NCI-H1092 treated with DMSO at 0.1 percent for 48 hours (cell line): ENCODE results near the gene PGAM1.
"Not testable (repeated sequence)": the region's sequence is repeated elsewhere in the genome, so short reads cannot be mapped to it uniquely, and the experiment has no call there.

Experiments
- DNase-seq: peaks from one replicate; lab custom pipeline; 2025; lab: John Stamatoyannopoulos, UW

Gene PGAM1

DNA sequence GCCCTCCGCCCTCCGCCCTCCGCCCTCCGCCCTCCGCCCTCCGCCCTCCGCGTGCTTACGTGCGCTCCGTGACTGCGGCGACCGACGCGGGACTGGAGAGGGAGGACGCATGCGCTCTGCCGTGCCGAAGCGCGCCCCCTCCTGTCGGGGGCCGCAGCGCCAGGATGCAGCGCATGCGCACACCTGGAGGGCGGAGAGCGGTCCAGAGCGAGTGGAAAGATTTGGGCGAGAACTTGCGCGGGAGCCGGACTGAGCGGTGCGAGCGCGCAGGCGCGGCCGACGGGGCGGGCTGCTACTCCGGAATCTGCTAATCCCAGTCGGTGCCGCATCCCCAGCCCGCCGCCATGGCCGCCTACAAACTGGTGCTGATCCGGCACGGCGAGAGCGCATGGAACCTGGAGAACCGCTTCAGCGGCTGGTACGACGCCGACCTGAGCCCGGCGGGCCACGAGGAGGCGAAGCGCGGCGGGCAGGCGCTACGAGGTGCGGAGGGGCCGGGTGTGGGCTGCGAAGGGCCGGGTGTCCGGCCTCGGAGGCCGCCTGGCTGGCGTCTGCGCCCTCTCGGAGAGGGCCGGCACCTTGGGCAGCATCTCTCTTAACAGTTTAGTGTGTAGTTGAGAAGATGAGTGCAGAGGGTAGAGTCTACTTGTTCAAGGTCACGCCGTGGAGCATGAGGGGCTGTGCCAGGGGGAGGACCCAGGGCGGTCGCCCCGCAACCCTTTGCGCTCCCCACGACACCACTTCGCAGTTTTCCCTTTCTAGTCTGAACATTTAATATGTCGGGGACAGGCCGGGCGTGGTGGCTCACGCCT lies at the start of gene PGAM1:
TSS of gene PGAM1 (plus strand) at position 228 of the 812 bp plus-strand sequence. CDS start at position 345, 117 bp downstream.
- peak; percentile 91 for DNase-seq

DNA sequence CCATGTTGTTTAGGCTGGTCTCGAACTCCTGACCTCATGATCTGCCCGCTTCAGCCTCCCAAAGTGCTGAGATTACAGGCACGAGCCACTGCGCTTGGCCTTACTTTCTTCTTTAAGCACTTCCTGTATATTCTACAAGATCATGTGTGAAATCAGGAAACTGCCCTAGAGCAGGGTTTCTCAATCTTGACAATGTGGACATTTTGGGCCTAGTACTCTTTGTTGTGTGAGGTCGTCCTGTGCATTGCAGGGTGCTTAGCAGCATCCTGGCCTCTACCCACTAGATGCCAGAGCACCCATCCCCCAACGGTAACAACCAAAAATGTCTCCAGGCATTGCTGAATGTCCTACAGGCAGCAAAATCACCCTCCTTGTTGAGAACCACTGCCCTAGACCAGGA lies 49.6 kb upstream of the PGAM1 start:
- no peak for DNase-seq

DNA sequence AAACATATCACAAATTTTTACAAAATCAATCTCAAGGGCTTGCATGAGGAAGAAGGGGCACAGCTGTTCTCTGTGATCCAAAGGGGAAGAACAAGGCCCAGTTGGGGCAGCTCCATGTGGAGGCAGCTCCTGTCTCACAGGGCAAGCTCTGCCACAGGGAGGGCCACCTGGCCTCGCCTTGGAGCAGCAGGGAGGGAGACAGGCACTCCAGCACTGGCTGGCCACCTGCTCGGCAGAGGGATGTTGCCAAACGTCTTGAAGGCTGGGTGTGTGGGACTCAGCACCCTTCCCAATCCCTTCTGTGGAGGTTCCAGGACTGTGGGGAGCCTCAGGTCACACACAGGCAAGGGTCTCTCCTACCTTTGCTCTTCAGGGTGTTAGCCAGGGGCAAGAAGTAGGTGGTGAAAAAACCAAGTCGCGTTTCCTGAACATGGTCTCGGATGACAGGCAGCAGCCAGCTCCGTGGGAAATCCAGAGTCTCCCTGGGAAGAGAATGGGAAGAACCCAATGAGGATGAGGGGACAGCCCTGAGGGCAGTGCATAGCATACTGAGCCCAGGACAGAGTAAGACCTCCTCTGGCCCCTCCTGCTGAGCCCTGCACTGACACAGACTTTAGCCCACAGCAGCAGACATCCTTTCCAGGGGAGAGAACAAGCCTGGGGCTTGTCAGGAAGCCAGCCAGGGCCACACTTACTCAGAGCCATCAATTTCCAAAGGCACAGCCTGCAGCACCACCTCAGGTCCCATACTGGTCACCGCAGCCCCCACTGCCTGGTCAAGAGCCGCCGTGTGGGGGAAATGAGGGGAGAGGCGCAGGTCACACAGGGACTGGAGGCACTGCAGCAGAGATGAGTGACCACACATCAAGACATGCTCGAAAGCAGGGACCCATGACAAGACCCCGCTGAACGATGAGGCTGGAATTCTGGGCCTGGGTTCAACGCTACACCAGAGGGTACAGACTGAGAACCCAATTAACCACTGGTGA lies 46.8 kb upstream of the PGAM1 start:
- no peak for DNase-seq

DNA sequence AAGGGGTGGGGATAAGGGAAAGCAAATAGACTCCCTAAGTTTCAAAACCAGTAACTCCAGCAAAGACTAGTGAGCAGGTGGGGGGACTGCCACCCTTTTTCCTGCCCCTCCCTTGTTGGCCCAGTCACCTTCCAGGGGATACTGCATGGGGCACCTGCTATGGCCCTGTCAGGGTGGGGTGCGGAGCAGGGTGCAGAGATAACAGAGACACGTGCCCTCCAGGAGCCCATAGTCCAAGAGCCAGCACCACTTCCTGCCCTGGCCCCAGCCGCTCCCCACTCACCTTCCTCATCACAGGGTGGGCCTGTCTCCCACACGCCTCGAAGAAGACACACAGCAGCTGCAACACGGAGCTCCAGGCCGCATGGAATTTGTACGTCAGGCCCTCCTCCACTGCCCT lies 45.5 kb upstream of the PGAM1 start:
- DNase-seq: no peak

DNA sequence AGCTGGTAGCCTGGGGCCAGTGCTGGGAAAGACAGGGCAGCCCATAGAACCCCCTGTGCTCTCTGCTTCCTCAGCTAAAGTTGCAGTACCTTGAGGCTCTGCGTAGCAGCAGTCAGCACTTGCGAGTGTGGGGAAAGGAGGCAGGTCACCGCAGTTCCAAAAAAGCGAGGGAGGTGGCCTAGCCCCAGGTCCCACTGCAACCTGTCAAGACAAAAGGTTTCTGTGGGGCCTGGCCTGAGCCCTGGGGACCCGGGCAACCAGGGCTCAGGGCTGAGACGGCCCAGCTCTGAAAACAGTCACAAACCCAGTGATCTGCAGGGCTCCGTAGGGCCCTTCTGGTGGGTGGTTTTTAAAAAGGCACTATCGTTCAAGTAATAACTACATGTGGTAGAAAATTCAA lies 44.4 kb upstream of the PGAM1 start:
- DNase-seq: no peak

DNA sequence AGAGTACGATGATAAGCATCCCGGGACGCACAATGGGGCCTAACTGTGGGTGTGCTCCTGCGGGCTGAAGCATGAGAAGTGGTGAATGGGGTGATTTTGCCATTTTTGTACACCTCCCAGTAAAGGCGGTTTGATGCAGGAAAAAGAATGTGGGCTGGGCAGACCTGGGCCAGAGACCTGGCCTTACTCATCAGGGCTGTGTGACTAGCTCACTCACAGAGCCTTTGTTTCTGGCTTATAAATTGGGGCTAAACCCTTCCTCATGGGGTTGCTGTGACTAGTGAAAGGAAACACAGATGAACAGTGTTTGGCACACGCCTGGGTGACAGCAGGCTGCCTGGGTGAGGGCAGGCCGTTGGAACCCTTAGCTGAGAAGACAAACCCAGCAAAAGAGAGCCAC lies 42.8 kb upstream of the PGAM1 start:
- DNase-seq: no peak

DNA sequence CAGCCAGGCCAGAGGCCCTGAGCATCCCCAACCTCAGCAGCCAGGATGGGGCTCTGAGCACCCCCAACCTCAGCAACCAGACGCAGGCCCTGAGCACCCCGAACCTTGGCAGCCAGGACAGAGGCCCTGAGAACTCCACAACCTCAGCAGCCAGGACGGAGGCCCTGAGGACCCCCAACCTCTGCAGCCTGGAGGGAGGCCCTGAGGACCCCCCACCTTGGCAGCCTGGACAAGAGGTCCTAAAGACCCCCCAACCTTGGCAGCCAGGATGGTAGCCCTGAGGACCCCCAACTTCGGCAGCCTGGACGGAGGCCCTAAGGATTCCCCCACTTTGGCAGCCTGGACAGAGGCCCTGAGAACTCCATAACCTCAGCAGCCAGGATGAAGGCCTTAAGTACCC lies 41.8 kb upstream of the PGAM1 start:
- DNase-seq: no peak

DNA sequence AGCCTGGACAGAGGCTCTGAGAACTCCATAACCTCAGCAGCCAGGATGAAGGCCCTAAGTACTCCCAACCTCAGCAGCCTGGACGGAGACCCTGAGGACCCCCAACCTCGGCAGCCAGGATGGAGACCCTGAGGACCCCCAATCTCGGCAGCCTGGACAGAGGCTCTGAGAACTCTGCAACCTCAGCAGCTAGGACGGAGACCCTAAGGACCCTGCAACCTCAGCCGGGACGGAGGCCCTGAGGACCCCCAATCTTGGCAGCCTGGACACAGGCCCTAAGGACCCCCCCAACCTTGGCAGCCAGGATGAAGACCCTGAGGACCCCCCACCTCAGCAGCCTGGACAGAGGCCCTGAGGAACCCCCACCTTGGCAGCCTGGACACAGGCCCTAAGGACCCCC lies 41.4 kb upstream of the PGAM1 start:
- DNase-seq: no peak

DNA sequence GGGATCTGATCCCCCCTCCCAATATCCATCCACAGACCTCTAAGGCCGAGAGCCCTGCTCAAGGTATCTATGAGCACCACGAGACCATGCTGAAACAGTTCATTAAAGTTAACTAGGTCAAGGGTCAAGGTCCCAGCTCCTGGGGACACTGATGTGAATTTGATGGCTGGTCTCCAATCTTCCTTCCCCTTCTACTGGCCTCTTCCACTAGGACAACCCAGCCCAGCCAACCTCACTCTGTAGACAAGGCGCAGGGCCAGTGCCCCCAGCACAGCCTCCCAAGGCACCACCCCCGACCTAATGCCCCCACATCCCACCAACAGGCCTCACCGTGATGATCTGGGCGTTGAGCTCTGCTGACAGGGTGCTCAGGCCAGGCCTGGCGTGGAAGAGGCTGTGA lies 40.4 kb upstream of the PGAM1 start:
- no peak for DNase-seq

DNA sequence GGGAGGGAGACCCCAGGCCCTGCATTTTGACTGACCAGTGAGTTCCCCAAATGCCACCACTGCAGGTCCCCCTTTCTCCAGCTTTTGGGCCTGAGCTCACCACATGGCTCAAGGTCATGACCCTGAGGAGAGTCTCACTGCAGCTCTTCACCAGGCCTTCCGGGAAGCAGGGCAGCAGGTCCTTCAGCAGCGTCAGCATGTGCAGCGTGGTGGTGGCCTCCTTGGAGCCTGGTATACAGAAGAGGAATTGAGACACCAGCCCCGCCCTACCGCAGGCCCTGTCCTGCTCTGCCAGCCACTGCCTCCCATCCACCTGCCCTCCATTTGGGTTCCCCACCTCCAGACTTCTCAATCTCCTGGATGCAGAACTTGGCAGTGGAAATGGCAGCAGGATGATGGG lies 37.8 kb upstream of the PGAM1 start:
- DNase-seq: no peak

DNA sequence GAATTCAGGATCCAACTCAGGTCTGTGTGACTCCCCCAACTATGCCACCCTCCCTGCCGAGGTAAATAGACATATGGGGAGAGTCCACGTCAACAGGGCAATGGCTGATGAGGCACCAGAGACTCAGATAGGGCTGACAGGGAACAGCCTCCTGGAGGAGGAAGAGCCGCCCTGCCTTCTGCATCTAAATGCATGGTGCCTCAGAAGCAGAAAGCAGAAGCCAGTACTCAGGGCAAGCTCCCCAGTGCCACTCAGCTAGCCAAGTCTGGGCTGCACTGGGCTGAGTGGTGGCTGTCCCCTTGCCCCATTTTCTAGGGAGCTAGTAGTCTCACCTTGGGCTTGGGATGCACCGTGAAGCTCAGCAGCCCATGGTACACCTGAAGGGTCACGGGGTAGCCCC lies 35.9 kb upstream of the PGAM1 start:
- DNase-seq: no peak

DNA sequence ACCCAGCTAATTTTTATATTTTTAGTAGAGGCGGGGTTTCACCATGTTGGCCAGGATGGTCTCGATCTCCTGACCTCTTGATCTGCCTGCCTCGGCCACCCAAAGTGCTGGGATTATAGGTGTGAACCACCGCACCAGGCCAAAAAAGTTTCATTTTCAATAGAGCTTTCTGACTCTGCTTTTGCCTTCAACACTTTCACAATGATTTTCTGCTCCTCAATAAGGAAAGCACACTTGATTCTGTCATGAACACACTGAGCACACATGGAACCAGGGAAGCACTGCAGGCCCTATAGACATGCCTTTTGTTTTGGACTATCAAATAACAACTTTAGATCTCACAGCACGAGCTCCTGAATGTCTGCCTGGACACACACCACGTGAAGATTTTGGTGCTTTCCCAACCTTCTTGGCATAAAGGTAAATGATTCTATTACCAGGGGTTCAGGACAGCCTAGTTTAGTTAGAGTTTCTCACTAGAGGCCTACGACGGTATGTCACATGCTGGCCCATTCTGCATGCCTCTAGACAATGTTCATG lies 32.9 kb upstream of the PGAM1 start:
- DNase-seq: no peak

DNA sequence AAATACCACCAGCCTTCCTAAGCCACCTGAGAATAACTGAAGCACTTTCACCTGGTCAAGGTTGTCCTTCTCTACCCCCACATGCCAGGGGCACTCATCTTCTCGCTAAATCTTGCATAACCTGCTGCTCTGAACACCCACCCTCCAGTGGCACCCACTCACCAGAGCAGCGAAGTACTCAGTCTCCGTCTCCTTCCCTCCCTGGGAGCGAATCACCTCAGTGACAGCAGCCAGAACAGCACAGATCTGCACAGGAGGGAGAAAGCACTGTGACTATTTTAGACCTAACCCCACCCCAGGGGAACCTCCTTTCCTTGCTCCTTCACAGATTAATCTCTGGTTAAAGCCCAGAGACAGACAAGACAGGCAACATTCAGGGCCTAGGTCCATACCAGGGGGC lies 29.9 kb upstream of the PGAM1 start:
- no peak for DNase-seq

DNA sequence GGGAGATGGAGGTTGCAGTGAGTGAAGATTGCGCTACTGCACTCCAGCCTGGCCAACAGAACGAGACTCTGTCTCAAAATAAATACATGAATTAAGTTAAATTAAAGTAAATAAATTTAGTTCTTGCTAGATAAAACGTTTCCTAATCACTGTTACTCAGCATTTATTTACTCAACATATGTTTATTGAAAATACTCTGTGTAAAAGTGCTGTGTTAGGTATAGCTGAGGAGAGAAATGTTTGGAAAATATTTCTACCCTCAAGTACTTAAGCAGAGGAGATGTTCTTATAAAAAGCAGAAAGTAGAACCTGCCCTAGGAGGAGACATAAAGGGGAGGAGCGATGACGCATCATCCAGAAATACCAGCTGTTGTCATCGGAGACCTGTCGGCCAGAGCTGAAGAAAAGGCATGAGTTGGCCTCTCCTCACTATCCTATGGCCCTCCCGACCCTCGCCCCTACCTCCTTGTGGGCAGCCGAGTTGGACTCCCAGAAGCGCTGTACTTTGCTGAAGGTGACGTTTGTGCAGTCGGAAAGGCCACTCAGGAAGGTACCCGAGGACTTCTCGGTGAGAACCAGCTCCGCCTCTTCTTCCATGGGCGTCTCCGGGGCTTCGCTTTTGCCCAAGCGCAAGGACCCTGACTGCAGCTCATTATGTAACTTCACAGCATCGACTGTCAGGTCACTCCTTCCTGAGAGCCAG lies 26.0 kb upstream of the PGAM1 start:
- DNase-seq: no peak

DNA sequence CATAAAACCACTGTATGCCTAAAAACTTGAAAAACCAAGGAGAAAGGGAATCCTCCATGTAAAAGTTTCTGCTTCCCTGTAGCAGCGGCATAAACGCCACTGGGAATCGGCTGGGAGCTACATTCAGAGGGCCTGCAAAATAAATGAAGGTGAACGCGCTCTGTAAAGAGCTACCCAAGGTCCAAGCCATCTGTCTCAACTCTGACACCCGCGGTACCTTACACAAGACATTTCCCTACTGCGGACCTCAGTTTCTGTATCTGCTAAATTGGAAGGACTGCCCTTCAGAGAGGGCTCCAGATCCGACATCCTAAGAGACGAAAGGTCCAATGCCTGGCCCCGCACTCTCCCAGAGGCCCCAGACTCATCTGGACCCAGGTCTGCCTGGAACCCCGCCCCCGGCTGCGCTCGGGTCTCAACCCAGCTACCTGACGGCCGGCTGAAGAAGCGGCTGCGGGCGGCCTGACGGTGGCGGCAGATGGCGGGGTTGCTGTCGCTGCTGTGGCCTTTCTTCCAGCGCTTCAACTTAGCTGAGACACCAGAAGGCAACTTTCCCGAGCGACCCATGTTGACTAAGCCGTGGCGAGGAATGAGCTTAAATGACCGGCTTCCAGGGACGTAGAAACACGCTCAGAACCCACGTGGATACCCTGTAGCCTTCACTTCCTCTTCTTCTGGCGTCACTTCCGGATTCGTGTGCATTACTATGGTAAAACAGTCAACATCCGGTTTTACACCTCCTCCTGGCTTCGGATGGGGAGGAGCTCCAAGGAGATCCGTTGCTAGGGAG lies 25.1 kb upstream of the PGAM1 start, which contains the start of gene RRP12:
TSS of gene RRP12 (minus strand) at position 676 of the 790 bp plus-strand sequence. CDS start at position 567, 109 bp downstream.
- peak; percentile 86 for DNase-seq

DNA sequence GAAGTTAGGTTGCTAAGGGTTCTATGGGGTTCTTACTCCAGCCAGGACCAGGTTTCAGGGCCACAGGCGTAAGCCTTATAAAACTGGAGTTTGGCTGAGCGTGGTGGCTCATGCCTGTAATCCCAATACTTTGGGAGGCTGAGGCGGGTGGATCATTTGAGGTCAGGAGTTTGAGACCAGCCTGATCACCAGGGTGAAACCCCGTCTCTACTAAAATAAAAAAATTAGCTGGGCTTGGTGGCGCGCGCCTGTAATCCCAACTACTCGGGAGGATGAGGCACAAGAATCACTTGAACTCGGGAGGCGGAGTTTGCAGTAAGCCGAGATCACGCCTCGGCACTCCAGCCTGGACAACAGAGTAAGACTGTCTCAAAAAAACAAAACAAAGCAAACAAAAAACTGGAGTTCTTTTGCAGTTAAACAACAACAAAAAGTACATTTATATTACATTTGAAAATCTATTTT lies 24.5 kb upstream of the PGAM1 start:
- DNase-seq: no peak

DNA sequence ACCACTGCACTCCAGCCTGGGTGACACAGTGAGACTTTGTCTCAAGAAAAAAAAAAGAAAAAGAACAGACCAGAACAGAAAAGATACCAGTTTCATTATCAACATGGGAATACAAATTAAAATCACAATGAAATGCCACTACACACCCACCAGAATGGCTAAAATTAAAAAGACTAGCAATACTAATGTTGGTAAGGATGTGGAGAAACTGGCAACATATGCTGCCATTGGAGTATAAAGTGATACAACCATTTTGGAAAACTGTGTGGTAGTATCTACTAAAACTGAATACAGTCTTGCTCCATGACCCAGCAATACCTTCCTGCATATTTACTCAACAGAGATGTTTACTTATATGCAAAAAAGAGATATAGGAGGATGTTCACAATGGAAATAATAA lies 21.9 kb upstream of the PGAM1 start:
- DNase-seq: no peak

DNA sequence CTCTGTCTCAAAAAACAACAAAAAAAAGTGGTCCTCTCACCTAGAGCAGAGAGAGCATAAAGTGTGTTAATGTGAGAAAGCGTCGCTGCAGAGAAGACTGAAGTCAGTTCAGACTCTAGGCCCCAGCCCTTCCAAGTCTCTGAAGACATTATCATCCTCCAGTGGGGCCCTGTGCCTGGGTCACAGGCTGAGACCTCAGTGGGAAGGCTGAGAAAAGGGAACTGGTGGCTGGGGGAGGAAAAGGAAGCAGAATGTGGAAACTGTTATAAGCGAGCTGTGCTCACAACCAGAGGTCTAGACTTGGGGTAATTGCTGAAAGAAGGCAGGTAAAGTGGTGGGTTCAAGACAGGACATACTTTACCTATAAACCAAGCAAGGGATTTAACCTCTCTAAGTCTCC lies 19.9 kb upstream of the PGAM1 start:
- no peak for DNase-seq

DNA sequence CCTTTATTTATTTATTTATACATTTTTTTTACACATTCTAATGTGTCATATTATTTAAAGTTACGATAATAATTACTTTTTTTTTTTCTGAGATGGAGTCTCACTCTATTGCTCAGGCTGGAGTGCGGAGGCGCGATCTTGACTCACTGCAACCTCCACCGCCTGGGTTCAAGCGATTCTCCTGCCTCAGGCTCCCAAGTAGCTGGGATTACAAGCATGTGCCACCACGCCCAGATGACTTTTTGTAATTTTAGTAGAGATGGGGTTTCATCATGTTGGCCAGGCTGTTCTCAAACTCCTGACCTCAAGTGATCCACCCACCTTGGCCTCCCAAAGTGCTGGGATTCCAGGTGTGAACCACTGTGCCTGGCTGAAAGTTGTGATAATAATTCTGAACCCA lies 19.5 kb upstream of the PGAM1 start:
- not testable (repeated sequence) for DNase-seq

DNA sequence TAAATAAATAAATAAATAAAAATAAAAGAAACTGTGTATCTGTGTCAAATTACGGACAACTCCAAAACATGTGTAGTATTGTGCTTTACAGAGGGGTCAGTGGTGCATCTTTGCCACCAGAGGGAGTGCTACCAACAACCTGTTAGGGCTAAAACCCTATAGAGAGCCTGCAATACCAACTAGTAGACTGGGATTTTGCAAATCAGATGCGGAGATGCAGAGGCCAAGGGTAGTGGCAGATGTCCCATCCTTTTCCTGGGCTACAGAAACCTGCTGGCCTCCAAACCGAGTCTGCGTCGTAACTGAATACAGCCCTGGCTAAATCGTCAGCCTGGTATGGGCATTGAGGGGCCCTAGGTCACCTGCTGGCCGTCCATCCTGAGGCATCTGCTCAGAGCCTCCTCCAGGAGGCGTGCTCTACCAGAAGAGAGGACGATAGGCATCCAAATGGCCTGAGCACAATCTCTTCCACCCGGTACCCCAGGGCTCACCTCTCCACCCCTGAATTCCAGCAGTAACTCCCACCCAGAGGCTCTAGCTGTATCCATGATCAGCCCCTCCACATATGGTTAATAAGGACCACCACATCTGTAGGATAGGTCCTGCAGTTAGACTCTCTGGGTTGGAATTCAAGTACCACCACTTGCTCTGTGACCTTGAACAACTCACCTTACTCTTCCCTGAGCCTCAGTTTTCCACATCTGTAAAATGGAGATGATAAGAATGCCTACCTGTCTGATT lies 18.6 kb upstream of the PGAM1 start:
- peak; percentile 84 for DNase-seq

DNA sequence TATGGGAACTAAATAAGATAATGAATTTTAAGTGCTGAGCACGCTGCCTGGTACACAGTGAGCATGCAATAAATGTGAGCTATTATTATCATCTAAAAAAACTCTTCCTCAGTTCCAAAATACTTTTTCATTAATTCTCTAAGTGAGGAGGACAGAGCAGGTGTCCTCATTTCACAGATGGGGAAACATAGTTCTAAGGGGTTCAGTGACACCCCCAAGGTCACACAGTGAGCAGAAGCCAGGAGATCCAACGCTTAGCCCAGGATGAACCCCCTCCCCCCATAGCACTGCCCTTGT lies 18.1 kb upstream of the PGAM1 start:
- DNase-seq: no peak
